Colonic mucosa (tissue), 4 donors: Measurements from ENCODE around the gene HMG20A. TPM values are rescaled to one million over a fixed set of nuclear protein-coding genes. Genes with fewer than 3 reads are reported as not detected.
A peak's percentile ranks its signal among the peaks of the same experiment; 100 is the strongest.

ENCODE experiments used
- DNase-seq: peaks from one replicate; pipeline ENCODE4 v3.0.0-alpha.2; 2020
- H3K27ac ChIP-seq: fragments of 200-600 bp; one replicate; pipeline ENCODE4 v1.8.0; 2021
- H3K27me3 ChIP-seq: fragments of 200-600 bp; one replicate; pipeline ENCODE4 v1.8.0; 2021
- H3K36me3 ChIP-seq: fragments of 200-600 bp; one replicate; pipeline ENCODE4 v1.8.0; 2021
- H3K4me1 ChIP-seq: fragments of 200-600 bp; one replicate; pipeline ENCODE4 v1.8.0; 2021; ENCODE audit warnings: mild to moderate bottlenecking
- H3K4me3 ChIP-seq: fragments of 200-600 bp; one replicate; pipeline ENCODE4 v1.8.0; 2021
- H3K9ac ChIP-seq, 2 donors: one replicate each; pipeline ENCODE4 v1.7.0; 2013; ENCODE audit warnings: control low read depth in 2 of 2, low read depth in 2 of 2, low read length in 2 of 2
- H3K9me3 ChIP-seq: fragments of 200-600 bp; one replicate; pipeline ENCODE4 v1.8.0; 2021
- CTCF ChIP-seq: fragments of 200-600 bp; IDR thresholded peaks from one replicate; pipeline ENCODE4 v1.8.0; 2022; ENCODE audit warnings: antibody characterized with exemption, mild to moderate bottlenecking
- intact Hi-C: fragments of 100-400 bp; cut with DNase I; formaldehyde crosslinking; loops from one replicate; pipeline ENCODE4 v1.14.1; 2022
- total RNA-seq, 2 donors: library from RNA; stranded (reverse); fragmentation: NEBNext Ultra II Directional in 1 of 2; extraction: Animal tissue kit (Norgen Biotek cat#: 25700) in 1 of 2; gene quantifications; one replicate each; pipeline ENCODE4 v1.2.1, GENCODE V29; 2021
- donor health status: healthy.
- donor health status: DM: no; HTN: no; CAD: no.
- donor health status: DM: no; HTN: no; CAD: no.

Gene HMG20A
- total RNA-seq, 2 donors from 2014 or later, result 32.9 to 37.1 TPM

- H3K4me3 ChIP-seq, result no peak overlapping the region
- H3K36me3 ChIP-seq, result no peaks in the 10 kb centered on the region
- H3K4me1 ChIP-seq, result peaks cover 15% of the 10 kb centered on the region
- intact Hi-C loops, result no loop called here
- no peak overlapping the region for H3K9ac ChIP-seq
- peak overlapping the region; percentile 53 for H3K27ac ChIP-seq
- no peaks in the 10 kb centered on the region for H3K27me3 ChIP-seq
- TF ChIP-seq CTCF, result no peak
- DNase-seq, result no peak
- H3K9me3 ChIP-seq, result no peaks in the 10 kb centered on the region
Measured at GRCh38 chr15:77508541-77509243, 88.0 kb downstream of the HMG20A start.

GRCh38 chr15:77510066-77511057 is 89.7 kb downstream of the HMG20A start:
- no peaks in the 10 kb centered on the region for H3K9me3 ChIP-seq
- H3K9ac ChIP-seq, result no peak overlapping the region
- intact Hi-C loops, result no loop called here
- no peak overlapping the region for H3K27ac ChIP-seq
- no peaks in the 10 kb centered on the region for H3K36me3 ChIP-seq
- no peak for TF ChIP-seq CTCF
- no peak overlapping the region for H3K4me3 ChIP-seq
- H3K27me3 ChIP-seq, result no peaks in the 10 kb centered on the region
- H3K4me1 ChIP-seq, result peaks cover 15% of the 10 kb centered on the region
- no peak for DNase-seq

GRCh38 chr15:77511869-77512268 is 91.2 kb downstream of the HMG20A start:
- Histone ChIP-seq H3K4me3 (no peak overlapping the region), H3K27ac (no peak overlapping the region), H3K9me3 (no peaks in the 10 kb centered on the region), H3K9ac (no peak overlapping the region), H3K36me3 (no peaks in the 10 kb centered on the region), H3K27me3 (no peaks in the 10 kb centered on the region), H3K4me1 (peaks cover 10% of the 10 kb centered on the region)
- no peak for DNase-seq
- intact Hi-C loops, result no loop called here
- TF ChIP-seq CTCF, result no peak

GRCh38 chr15:77513226-77513625 is 92.5 kb downstream of the HMG20A start:
- Histone ChIP-seq H3K9ac (no peak overlapping the region), H3K9me3 (no peaks in the 10 kb centered on the region), H3K27me3 (no peaks in the 10 kb centered on the region), H3K36me3 (no peaks in the 10 kb centered on the region), H3K4me3 (no peak overlapping the region), H3K4me1 (no peaks in the 10 kb centered on the region), H3K27ac (no peak overlapping the region)
- DNase-seq, result no peak
- no peak for TF ChIP-seq CTCF
- intact Hi-C loops, result no loop called here

GRCh38 chr15:77514641-77515402 is 94.1 kb downstream of the HMG20A start:
- no peak overlapping the region for H3K9ac ChIP-seq
- H3K36me3 ChIP-seq, result no peaks in the 10 kb centered on the region
- H3K27ac ChIP-seq, result no peak overlapping the region
- H3K4me1 ChIP-seq, result no peaks in the 10 kb centered on the region
- TF ChIP-seq CTCF, result no peak
- intact Hi-C loops, result no loop called here
- no peak for DNase-seq
- H3K27me3 ChIP-seq, result no peaks in the 10 kb centered on the region
- no peak overlapping the region for H3K4me3 ChIP-seq
- no peaks in the 10 kb centered on the region for H3K9me3 ChIP-seq
